Kidney glomerular epithelial cell (primary cell): Measurements from ENCODE around the gene C11orf58.

Experiments used
- DNase-seq: peaks from one replicate; lab custom pipeline; 2025; lab: John Stamatoyannopoulos, UW

Gene C11orf58

GRCh38 chr11:16804104-16804947 is 65.9 kb downstream of the C11orf58 start:
- DNase-seq, result no peak

GRCh38 chr11:16805938-16806337 is 67.5 kb downstream of the C11orf58 start:
- no peak for DNase-seq

- DNase-seq, result no peak
These were observed 68.3 kb downstream of the C11orf58 start for GRCh38 chr11:16806791-16807190.

- no peak for DNase-seq
These were observed 68.9 kb downstream of the C11orf58 start for GRCh38 chr11:16807306-16807705.
